WTC11 (cell line): ENCODE results near the gene NTN5. TPM values are rescaled to one million over a fixed set of nuclear protein-coding genes. Genes with fewer than 3 reads are reported as not detected.

Experiments used
- ATAC-seq: fragments of 200-7000 bp; cut with Tn5 transposase; 2 replicates; pipeline ENCODE4 v1.10.0; 2021; ENCODE audit warnings: mild to moderate bottlenecking, moderate library complexity
- CTCF ChIA-PET: fragments of 300-600 bp; sonication (Branson Sonifier 250); formaldehyde crosslinking; loops from one replicate; lab custom pipeline; 2021; ENCODE audit warnings: antibody characterized with exemption; lab: Charles Lee
- POLR2A ChIA-PET: fragments of 350-600 bp; sonication (Branson Sonifier 250); formaldehyde crosslinking; loops from one replicate; lab custom pipeline; 2021; ENCODE audit warnings: antibody characterized with exemption; lab: Charles Lee
- DNase-seq: peaks from one replicate; pipeline ENCODE4 v3.0.0; 2021; ENCODE audit warnings: low spot score
- H3K27ac Mint-ChIP-seq: 2 replicates; pipeline ENCODE4 v1.8.0; 2021; ENCODE audit warnings: mixed read lengths
- H3K27me3 Mint-ChIP-seq: 2 replicates; pipeline ENCODE4 v1.8.0; 2021; ENCODE audit warnings: low read depth, mild to moderate bottlenecking, moderate library complexity, mixed read lengths
- H3K36me3 Mint-ChIP-seq: 2 replicates; pipeline ENCODE4 v1.8.0; 2021; ENCODE audit warnings: mixed read lengths
- H3K4me1 Mint-ChIP-seq: 2 replicates; pipeline ENCODE4 v1.8.0; 2022; ENCODE audit warnings: mixed read lengths
- H3K4me3 Mint-ChIP-seq: 2 replicates; pipeline ENCODE4 v1.8.0; 2021; ENCODE audit warnings: mild to moderate bottlenecking, moderate library complexity, mixed read lengths
- H3K9me3 Mint-ChIP-seq: 2 replicates; pipeline ENCODE4 v1.8.0; 2021; ENCODE audit warnings: mixed read lengths
- ATF2 ChIP-seq: sonication (generic); formaldehyde crosslinking; IDR thresholded peaks from 2 replicates; pipeline ENCODE4 v1.8.1; 2022; ENCODE audit warnings: low read depth, missing genetic modification reagents, borderline replicate concordance
- CTCF ChIP-seq: fragments of 200-600 bp; IDR thresholded peaks from 2 replicates; pipeline ENCODE4 v1.8.0; 2022; ENCODE audit warnings: antibody characterized with exemption
- EMX1 ChIP-seq: fragments of 250-450 bp; sonication (Bioruptor Pico); IDR thresholded peaks from 2 replicates; pipeline ENCODE4 v1.8.0; 2021; ENCODE audit warnings: mild to moderate bottlenecking
- ETV6 ChIP-seq: sonication (generic); formaldehyde crosslinking; IDR thresholded peaks from 2 replicates; pipeline ENCODE4 v1.8.1; 2022; ENCODE audit warnings: mild to moderate bottlenecking, missing genetic modification reagents
- JUN ChIP-seq: sonication (generic); formaldehyde crosslinking; IDR thresholded peaks from 2 replicates; pipeline ENCODE4 v1.8.0; 2023; ENCODE audit warnings: mild to moderate bottlenecking, missing genetic modification reagents
- MAX ChIP-seq: sonication (generic); formaldehyde crosslinking; IDR thresholded peaks from 2 replicates; pipeline ENCODE4 v1.8.0; 2022; ENCODE audit warnings: mild to moderate bottlenecking, missing genetic modification reagents
- MLX ChIP-seq: sonication (generic); formaldehyde crosslinking; IDR thresholded peaks from 2 replicates; pipeline ENCODE4 v1.8.1; 2023; ENCODE audit warnings: mild to moderate bottlenecking, missing genetic modification reagents, moderate library complexity
- NFATC4 ChIP-seq: fragments of 250-450 bp; sonication (Bioruptor Pico); IDR thresholded peaks from 2 replicates; pipeline ENCODE4 v1.9.0; 2021; ENCODE audit warnings: mild to moderate bottlenecking
- RELA ChIP-seq: sonication (generic); formaldehyde crosslinking; IDR thresholded peaks from 2 replicates; pipeline ENCODE4 v1.8.1; 2022; ENCODE audit warnings: missing genetic modification reagents, mild to moderate bottlenecking, borderline replicate concordance
- RORB ChIP-seq: fragments of 250-450 bp; sonication (Bioruptor Pico); IDR thresholded peaks from 2 replicates; pipeline ENCODE4 v1.9.0; 2021; ENCODE audit warnings: mild to moderate bottlenecking
- SMAD3 ChIP-seq: sonication (generic); formaldehyde crosslinking; IDR thresholded peaks from 2 replicates; pipeline ENCODE4 v1.8.0; 2022; ENCODE audit warnings: missing genetic modification reagents, mild to moderate bottlenecking, borderline replicate concordance
- SMAD4 ChIP-seq: sonication (generic); formaldehyde crosslinking; IDR thresholded peaks from 2 replicates; pipeline ENCODE4 v1.8.0; 2022; ENCODE audit warnings: mild to moderate bottlenecking, missing genetic modification reagents
- TEAD1 ChIP-seq: sonication (generic); formaldehyde crosslinking; IDR thresholded peaks from 2 replicates; pipeline ENCODE4 v1.8.0; 2022; ENCODE audit warnings: mild to moderate bottlenecking, missing genetic modification reagents
- ZNF263 ChIP-seq: sonication (generic); formaldehyde crosslinking; IDR thresholded peaks from 2 replicates; pipeline ENCODE4 v1.8.1; 2022; ENCODE audit warnings: low read depth, mild to moderate bottlenecking, moderate library complexity, missing genetic modification reagents
- ZNF396 ChIP-seq: fragments of 250-450 bp; sonication (Bioruptor Pico); IDR thresholded peaks from 2 replicates; pipeline ENCODE4 v1.8.0; 2021; ENCODE audit warnings: mild to moderate bottlenecking, moderate library complexity, borderline replicate concordance
- ZNF423 ChIP-seq: fragments of 250-450 bp; sonication (Bioruptor Pico); IDR thresholded peaks from 2 replicates; pipeline ENCODE4 v2.1.2; 2022; ENCODE audit warnings: mild to moderate bottlenecking, moderate library complexity
- ZNF425 ChIP-seq: fragments of 250-450 bp; sonication (Bioruptor Pico); conservative IDR thresholded peaks from 2 replicates; pipeline ENCODE4 v1.9.0; 2021; ENCODE audit warnings: mild to moderate bottlenecking
- ZNF671 ChIP-seq: fragments of 250-450 bp; sonication (Bioruptor Pico); IDR thresholded peaks from 2 replicates; pipeline ENCODE4 v1.8.0; 2021; ENCODE audit warnings: mild to moderate bottlenecking
- total RNA-seq: library from RNA; stranded (reverse); gene quantifications from 3 replicates; pipeline ENCODE4 v1.2.3, GENCODE V29; 2021
- TF ChIP-seq, protein P1 (sequence below): sonication (generic); formaldehyde crosslinking; IDR thresholded peaks from 2 replicates; pipeline ENCODE4 v1.8.1; 2022; ENCODE audit warnings: mild to moderate bottlenecking, moderate library complexity, missing genetic modification reagents
- TF ChIP-seq, protein P2 (sequence below): sonication (generic); formaldehyde crosslinking; IDR thresholded peaks from 2 replicates; pipeline ENCODE4 v1.8.0; 2022; ENCODE audit warnings: mild to moderate bottlenecking, missing genetic modification reagents
- TF ChIP-seq, protein P3 (sequence below): sonication (generic); formaldehyde crosslinking; IDR thresholded peaks from 2 replicates; pipeline ENCODE4 v1.8.1; 2022; ENCODE audit warnings: missing genetic modification reagents, borderline replicate concordance

NTN5 gene
- total RNA-seq, 1 experiment from 2014 or later, result 0.28 TPM

DNA sequence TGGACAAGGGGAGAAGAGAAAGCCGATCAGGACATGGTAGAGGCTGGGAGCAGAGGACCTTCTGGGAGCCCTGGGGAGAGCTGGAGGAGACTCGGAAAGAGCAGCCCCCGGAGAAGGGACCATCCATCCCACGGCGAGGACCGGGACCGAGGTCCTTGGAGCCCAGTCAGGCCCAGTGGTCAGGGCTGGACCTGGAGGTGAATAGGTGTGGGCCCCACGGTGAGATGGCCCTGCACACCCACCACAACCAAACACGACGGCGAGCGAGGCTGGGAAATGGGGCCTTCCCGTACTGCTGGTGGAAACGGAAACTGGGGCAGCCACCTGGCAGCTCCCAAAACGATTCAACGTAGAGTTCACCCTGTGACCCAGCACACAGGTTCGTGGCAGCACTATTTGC lies 3.7 kb upstream of the NTN5 start (continued):
- TF ChIP-seq ZNF396 (CRISPR knock-in tag), result no peak
- no peak for TF ChIP-seq CTCF

DNA sequence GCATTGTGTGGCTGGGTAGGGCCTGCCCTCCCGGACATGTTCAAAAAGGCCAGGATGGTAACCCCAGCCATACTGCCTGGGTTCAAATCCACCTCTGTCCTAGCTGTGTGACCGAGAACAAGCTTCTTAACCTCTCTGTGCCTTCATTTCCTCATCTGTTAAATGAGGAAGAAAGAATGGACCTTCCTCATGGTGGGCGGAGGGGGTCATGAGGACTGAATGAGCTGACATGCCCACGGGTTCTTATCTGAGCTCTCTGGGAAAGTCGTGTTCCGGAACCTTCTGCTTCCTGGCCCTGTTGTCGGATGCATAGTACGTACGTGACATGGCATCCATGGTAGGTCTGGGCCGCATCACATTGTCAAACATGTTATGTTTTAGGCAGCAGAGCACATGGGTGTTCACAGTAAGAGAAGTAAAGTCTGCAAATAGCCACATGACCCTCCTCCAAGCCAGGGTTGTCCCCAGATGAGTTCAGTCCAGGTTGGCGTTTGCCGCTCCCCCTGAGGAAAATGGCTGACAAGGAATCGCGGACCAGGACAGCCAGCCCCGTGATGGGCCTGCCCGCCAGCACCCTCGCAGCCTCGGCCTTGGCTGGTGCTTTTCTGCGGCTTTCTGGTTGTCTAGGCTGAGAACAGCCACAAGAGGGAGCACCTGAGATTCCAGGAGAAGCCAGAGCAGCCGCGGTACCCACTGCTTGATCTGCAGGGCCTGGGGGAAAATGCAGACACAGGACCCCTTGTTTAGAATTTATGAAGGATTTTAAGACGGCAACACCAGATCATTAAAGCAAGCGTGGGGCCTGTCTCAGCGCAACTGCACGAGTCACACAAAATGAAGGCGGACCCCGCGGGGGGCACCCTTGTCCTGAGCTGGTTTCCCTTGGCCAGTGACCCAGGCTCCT lies 2.4 kb upstream of the NTN5 start:
- ChIA-PET CTCF (interaction anchor here (0.6 to 4.0 kb wide), 37 partner anchors 8 to 186 kb away, joined by 3 to 56 read pairs (median 4); partner anchors contain the start of genes CA11, FUT2 and IZUMO1), POLR2A (interaction anchor here (0.7 to 2.2 kb wide), 4 partner anchors 21 to 45 kb away, joined by 3 to 14 read pairs (median 4); partner anchors contain the start of gene FUT2)
- ATAC-seq (peak; percentile 85), DNase-seq (peak; percentile 91)
- Mint-ChIP-seq H3K4me3 (no peak overlapping the region; the same call in 1 of the 2 replicates), H3K36me3 (no peaks in the 10 kb centered on the region), H3K4me1 (peaks cover 26% of the 10 kb centered on the region), H3K9me3 (no peaks in the 10 kb centered on the region), H3K27ac (no peak overlapping the region), H3K27me3 (peaks cover 17% of the 10 kb centered on the region)
- TF ChIP-seq SMAD3 (no peak), ZNF423 (no peak), ZNF263 (CRISPR knock-in tag) (no peak), ETV6 (no peak), ZNF396 (CRISPR knock-in tag) (no peak), EMX1 (CRISPR knock-in tag) (no peak), CTCF (peak; percentile 81), MAX (CRISPR knock-in tag) (peak; percentile 24), RORB (CRISPR knock-in tag) (no peak), MLX (CRISPR knock-in tag) (no peak), JUN (no peak), TEAD1 (CRISPR knock-in tag) (peak; percentile 53; the same call in 1 of the 2 replicates), NFATC4 (CRISPR knock-in tag) (no peak), SMAD4 (CRISPR knock-in tag) (no peak), ZNF671 (CRISPR knock-in tag) (no peak), ZNF425 (no peak), RELA (CRISPR knock-in tag) (no peak), ATF2 (CRISPR knock-in tag) (no peak)
- TF ChIP-seq, protein P1, sequence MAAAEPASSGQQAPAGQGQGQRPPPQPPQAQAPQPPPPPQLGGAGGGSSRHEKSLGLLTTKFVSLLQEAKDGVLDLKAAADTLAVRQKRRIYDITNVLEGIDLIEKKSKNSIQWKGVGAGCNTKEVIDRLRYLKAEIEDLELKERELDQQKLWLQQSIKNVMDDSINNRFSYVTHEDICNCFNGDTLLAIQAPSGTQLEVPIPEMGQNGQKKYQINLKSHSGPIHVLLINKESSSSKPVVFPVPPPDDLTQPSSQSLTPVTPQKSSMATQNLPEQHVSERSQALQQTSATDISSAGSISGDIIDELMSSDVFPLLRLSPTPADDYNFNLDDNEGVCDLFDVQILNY (CRISPR knock-in tag), result no peak; the same call in 1 of the 2 replicates
- TF ChIP-seq, protein P2, sequence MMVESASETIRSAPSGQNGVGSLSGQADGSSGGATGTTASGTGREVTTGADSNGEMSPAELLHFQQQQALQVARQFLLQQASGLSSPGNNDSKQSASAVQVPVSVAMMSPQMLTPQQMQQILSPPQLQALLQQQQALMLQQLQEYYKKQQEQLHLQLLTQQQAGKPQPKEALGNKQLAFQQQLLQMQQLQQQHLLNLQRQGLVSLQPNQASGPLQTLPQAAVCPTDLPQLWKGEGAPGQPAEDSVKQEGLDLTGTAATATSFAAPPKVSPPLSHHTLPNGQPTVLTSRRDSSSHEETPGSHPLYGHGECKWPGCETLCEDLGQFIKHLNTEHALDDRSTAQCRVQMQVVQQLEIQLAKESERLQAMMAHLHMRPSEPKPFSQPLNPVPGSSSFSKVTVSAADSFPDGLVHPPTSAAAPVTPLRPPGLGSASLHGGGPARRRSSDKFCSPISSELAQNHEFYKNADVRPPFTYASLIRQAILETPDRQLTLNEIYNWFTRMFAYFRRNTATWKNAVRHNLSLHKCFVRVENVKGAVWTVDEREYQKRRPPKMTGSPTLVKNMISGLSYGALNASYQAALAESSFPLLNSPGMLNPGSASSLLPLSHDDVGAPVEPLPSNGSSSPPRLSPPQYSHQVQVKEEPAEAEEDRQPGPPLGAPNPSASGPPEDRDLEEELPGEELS (CRISPR knock-in tag), result no peak
- TF ChIP-seq, protein P3, sequence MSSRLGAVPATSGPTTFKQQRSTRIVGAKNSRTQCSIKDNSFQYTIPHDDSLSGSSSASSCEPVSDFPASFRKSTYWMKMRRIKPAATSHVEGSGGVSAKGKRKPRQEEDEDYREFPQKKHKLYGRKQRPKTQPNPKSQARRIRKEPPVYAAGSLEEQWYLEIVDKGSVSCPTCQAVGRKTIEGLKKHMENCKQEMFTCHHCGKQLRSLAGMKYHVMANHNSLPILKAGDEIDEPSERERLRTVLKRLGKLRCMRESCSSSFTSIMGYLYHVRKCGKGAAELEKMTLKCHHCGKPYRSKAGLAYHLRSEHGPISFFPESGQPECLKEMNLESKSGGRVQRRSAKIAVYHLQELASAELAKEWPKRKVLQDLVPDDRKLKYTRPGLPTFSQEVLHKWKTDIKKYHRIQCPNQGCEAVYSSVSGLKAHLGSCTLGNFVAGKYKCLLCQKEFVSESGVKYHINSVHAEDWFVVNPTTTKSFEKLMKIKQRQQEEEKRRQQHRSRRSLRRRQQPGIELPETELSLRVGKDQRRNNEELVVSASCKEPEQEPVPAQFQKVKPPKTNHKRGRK (CRISPR knock-in tag), result no peak
